GM13976 (cell line): Measurements from ENCODE around the gene PFKL.

Experiments
- DNase-seq: peaks from one replicate; pipeline ENCODE4 v3.0.0; 2012; ENCODE audit warnings: low spot score
- in situ Hi-C: fragments of 300-500 bp; cut with MboI; formaldehyde crosslinking; loops from one replicate; pipeline ENCODE4 v1.12.0; 2022; ENCODE audit warnings: low sequenced_read_pairs, mixed read lengths, inconsistent platforms; ENCODE audit not compliant: unreplicated experiment
- TF ChIP-seq, protein P1 (sequence below): IDR thresholded peaks from 2 replicates; pipeline ENCODE4 v1.5.1; 2012; ENCODE audit warnings: borderline replicate concordance, mild to moderate bottlenecking; ENCODE audit not compliant: insufficient read depth; ENCODE audit errors: extremely low read depth, missing control alignments, control extremely low read depth

Gene PFKL

DNA sequence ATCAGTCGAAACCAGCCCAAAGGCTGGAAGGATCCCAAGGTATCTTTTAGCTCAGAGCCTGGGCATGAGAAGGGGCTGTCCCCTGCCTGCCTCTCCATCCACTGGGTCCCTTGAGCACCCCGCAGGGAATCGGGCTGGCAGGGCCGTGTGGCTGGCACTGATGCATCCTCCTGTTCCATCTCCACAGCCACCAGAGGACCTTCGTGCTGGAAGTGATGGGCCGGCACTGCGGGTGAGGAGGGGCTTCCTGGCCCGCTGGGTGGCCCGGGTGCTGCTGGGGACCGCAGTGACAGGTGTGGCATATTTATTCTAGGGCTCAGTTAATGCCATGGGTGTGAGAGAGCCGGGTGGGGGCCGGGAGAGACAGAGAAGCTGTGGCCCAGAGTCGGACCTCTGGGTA, 13.6 kb downstream of the PFKL start:
- DNase-seq = no peak
- TF ChIP-seq, protein P1, sequence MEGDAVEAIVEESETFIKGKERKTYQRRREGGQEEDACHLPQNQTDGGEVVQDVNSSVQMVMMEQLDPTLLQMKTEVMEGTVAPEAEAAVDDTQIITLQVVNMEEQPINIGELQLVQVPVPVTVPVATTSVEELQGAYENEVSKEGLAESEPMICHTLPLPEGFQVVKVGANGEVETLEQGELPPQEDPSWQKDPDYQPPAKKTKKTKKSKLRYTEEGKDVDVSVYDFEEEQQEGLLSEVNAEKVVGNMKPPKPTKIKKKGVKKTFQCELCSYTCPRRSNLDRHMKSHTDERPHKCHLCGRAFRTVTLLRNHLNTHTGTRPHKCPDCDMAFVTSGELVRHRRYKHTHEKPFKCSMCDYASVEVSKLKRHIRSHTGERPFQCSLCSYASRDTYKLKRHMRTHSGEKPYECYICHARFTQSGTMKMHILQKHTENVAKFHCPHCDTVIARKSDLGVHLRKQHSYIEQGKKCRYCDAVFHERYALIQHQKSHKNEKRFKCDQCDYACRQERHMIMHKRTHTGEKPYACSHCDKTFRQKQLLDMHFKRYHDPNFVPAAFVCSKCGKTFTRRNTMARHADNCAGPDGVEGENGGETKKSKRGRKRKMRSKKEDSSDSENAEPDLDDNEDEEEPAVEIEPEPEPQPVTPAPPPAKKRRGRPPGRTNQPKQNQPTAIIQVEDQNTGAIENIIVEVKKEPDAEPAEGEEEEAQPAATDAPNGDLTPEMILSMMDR = no peak
- in situ Hi-C loops = no loop called here

DNA sequence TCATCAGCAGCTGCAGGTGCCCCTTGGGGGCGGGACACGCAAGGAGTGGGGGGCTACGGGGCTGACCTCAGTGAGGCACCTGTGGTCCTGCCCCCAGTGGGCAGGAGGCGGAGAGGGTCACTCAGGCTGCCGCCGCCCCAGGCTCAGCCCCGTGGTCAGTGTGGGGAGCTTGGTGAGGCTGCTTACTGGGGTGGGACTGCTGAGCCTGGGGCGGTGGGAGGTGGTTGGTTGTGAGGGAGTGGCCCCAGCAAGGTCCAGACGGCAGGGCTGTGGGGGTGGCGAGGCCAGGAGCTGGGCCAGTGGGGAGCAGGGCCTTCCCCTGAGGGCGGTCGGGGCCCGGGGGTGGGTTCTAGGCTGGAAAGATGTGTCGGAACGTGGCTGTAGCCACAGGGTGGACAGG, 14.3 kb downstream of the PFKL start:
- no peak for DNase-seq
- in situ Hi-C loops = no loop called here
- TF ChIP-seq, protein P1 = no peak

DNA sequence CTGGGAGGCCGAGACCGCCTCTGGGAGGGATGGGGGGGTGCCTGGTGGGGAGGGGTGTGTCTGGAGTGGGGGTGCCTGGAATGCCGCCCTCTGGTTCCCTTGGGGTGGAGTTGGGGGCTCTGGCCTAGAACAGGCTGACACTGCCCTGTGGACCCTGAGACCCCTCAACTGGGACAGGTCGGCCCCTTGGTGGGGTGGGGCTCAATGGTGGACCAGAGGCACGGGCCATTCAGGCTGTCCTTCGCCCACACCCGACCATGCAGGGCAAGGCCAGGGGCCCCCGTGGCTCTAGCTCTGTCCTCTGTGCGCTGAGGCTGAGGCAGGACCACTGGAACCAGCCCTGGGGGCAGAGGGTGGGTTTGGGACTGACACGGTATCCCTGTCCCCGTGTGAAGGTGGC, 14.7 kb downstream of the PFKL start:
- in situ Hi-C loops = no loop called here
- no peak for DNase-seq
- TF ChIP-seq, protein P1 = no peak

DNA sequence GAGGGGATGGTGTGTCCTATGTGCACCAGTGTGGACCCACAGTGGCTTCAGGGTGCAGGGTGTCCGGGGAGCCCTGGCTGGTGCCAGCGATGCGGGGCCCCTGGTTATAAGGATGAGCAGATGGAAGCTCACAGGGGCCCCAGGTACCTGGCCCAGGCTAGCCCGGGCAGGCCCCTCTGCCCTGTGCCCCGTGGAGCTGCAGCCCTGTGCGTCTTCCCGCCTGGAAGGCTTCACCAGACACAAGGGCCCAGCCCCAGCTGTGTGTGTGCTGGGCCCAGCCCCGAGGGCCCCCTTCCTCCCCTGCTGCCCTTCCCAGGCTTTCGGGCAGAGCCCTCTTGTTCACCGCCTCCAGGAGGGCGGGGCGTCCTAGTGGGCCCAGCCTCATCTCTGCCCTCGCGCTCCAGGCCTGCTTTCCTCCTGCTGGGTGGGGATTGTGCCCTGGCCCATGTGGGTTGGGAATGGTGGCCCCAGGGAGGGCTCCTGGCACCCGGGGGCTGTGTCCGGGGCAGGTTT, 15.9 kb downstream of the PFKL start:
- in situ Hi-C loops = no loop called here

DNA sequence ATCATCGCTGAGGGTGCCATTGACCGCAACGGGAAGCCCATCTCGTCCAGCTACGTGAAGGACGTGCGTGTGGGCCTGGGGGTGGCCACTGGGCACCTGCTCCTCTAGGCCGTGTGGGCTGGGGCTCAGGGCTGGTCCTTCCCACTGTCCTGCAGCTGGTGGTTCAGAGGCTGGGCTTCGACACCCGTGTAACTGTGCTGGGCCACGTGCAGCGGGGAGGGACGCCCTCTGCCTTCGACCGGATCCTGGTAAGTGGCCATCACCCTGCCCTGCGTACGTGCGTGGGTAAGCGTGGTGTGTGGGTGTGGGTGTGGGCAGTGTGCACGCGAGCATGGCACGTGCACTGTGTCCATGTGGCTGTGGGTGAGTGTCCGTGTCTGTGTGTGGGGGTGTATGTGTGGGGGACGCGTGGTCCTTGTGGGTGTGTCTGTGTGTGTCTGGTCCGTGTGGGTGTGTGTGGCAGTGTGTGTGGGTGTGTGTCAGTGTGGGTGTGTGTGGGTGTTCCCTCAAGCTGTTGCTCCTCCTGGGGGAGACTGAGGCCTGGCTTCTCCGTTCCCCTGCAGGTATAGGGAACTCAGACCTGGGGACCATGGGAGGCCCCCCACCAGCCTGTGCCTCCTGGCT, 16.5 kb downstream of the PFKL start:
- in situ Hi-C loops = no loop called here
- TF ChIP-seq, protein P1 = no peak
- no peak for DNase-seq

More for the DNA sequence above, 15.9 kb downstream of the PFKL start:
- TF ChIP-seq, protein P1 = no peak
- no peak for DNase-seq

DNA sequence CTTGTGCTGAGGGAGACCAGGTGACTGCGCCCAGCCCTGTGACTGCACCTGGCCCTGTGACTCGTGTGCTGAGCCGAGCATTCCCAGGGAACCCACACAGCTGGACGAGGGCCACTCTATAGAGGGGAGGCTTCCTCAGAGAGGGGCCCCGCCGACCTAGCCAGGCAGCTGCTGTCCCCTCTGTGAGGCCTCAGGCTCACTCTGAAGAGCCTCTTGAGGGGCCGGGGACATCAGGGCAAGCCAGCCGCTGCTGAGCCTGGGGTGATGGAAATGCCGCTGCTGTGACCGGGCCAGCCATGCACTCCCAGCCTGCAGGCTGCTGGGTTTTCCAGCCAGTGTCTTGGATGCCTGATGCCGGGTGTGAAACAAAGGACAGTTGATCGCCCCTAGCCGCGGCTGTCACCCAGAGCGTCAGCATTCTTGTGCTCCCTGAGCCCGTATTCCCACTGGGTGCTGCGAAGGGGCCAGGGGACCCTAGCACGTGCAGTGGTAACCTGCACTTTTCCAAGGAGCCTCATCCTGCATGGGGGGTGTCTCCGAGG, 17.5 kb downstream of the PFKL start:
- in situ Hi-C loops = no loop called here
- TF ChIP-seq, protein P1 = no peak
- no peak for DNase-seq
